ENCODE measurements around the gene PI4K2B. TPM values are rescaled to one million over a fixed set of nuclear protein-coding genes. Genes with fewer than 3 reads are reported as not detected.

The PI4K2B gene
- total RNA-seq, 1 donor from 2014 or later, result 29.4 TPM

GRCh38 chr4:25297528-25298242 lies 63.9 kb downstream of the PI4K2B start:
- H3K36me3 Mint-ChIP-seq (ENCODE audit: low read depth), result no peaks in the 10 kb centered on the region
- intact Hi-C loops (cut with micrococcal nuclease), result no loop called here
- peaks cover 13% of the 10 kb centered on the region for H3K4me1 Mint-ChIP-seq (ENCODE audit: low read depth)
- no peak overlapping the region for H3K4me3 Mint-ChIP-seq
- H3K9me3 Mint-ChIP-seq, result no peaks in the 10 kb centered on the region
- DNase-seq (ENCODE audit: low spot score), result no peak
- no peak overlapping the region for H3K27ac Mint-ChIP-seq
- peaks cover 9% of the 10 kb centered on the region for H3K27me3 Mint-ChIP-seq (ENCODE audit: insufficient read depth)

- peaks cover 5% of the 10 kb centered on the region for H3K27me3 Mint-ChIP-seq (ENCODE audit: insufficient read depth)
- no peaks in the 10 kb centered on the region for H3K36me3 Mint-ChIP-seq (ENCODE audit: low read depth)
- H3K27ac Mint-ChIP-seq, result no peak overlapping the region
- H3K4me3 Mint-ChIP-seq, result no peak overlapping the region
- intact Hi-C loops (cut with micrococcal nuclease), result no loop called here
- H3K4me1 Mint-ChIP-seq (ENCODE audit: low read depth), result peaks cover 13% of the 10 kb centered on the region
- no peak for DNase-seq (ENCODE audit: low spot score)
- no peaks in the 10 kb centered on the region for H3K9me3 Mint-ChIP-seq
These were observed 65.8 kb downstream of the PI4K2B start for GRCh38 chr4:25299476-25300203.

- Mint-ChIP-seq H3K9me3 (no peaks in the 10 kb centered on the region), H3K4me3 (no peak overlapping the region), H3K27ac (no peak overlapping the region), H3K27me3 (ENCODE audit: insufficient read depth) (peaks cover 4% of the 10 kb centered on the region), H3K36me3 (ENCODE audit: low read depth) (no peaks in the 10 kb centered on the region), H3K4me1 (ENCODE audit: low read depth) (peaks cover 13% of the 10 kb centered on the region)
- intact Hi-C loops (cut with micrococcal nuclease), result no loop called here
- no peak for DNase-seq (ENCODE audit: low spot score)
These were observed 67.6 kb downstream of the PI4K2B start for GRCh38 chr4:25301471-25301870.

GRCh38 chr4:25302626-25303025 lies 68.8 kb downstream of the PI4K2B start:
- Mint-ChIP-seq H3K4me1 (ENCODE audit: low read depth) (peaks cover 10% of the 10 kb centered on the region), H3K27me3 (ENCODE audit: insufficient read depth) (peaks cover 7% of the 10 kb centered on the region), H3K4me3 (no peak overlapping the region), H3K36me3 (ENCODE audit: low read depth) (no peaks in the 10 kb centered on the region), H3K27ac (no peak overlapping the region), H3K9me3 (no peaks in the 10 kb centered on the region)
- intact Hi-C loops (cut with micrococcal nuclease), result no loop called here
- DNase-seq (ENCODE audit: low spot score), result no peak

- Mint-ChIP-seq H3K9me3 (no peaks in the 10 kb centered on the region), H3K27ac (no peak overlapping the region), H3K4me3 (no peak overlapping the region), H3K4me1 (ENCODE audit: low read depth) (peaks cover under 1% of the 10 kb centered on the region), H3K36me3 (ENCODE audit: low read depth) (no peaks in the 10 kb centered on the region), H3K27me3 (ENCODE audit: insufficient read depth) (peaks cover 7% of the 10 kb centered on the region)
- DNase-seq (ENCODE audit: low spot score), result no peak
- intact Hi-C loops (cut with micrococcal nuclease), result no loop called here
These were observed 69.7 kb downstream of the PI4K2B start for GRCh38 chr4:25303578-25303977.

GRCh38 chr4:25306518-25307057 lies 72.8 kb downstream of the PI4K2B start:
- Mint-ChIP-seq H3K27me3 (ENCODE audit: insufficient read depth) (peaks cover 5% of the 10 kb centered on the region), H3K4me1 (ENCODE audit: low read depth) (peaks cover 14% of the 10 kb centered on the region), H3K4me3 (no peak overlapping the region), H3K36me3 (ENCODE audit: low read depth) (no peaks in the 10 kb centered on the region), H3K27ac (no peak overlapping the region), H3K9me3 (no peaks in the 10 kb centered on the region)
- intact Hi-C loops (cut with micrococcal nuclease), result no loop called here
- no peak for DNase-seq (ENCODE audit: low spot score)

GRCh38 chr4:25307596-25307995 lies 73.8 kb downstream of the PI4K2B start:
- no peaks in the 10 kb centered on the region for H3K36me3 Mint-ChIP-seq (ENCODE audit: low read depth)
- H3K27me3 Mint-ChIP-seq (ENCODE audit: insufficient read depth), result peaks cover 5% of the 10 kb centered on the region
- H3K27ac Mint-ChIP-seq, result no peak overlapping the region
- peaks cover 18% of the 10 kb centered on the region for H3K4me1 Mint-ChIP-seq (ENCODE audit: low read depth)
- H3K4me3 Mint-ChIP-seq, result no peak overlapping the region
- no peak for DNase-seq (ENCODE audit: low spot score)
- intact Hi-C loops (cut with micrococcal nuclease), result no loop called here
- H3K9me3 Mint-ChIP-seq, result no peaks in the 10 kb centered on the region

GRCh38 chr4:25308306-25308705 lies 74.5 kb downstream of the PI4K2B start:
- peaks cover 20% of the 10 kb centered on the region for H3K4me1 Mint-ChIP-seq (ENCODE audit: low read depth)
- no peak overlapping the region for H3K27ac Mint-ChIP-seq
- H3K4me3 Mint-ChIP-seq, result no peak overlapping the region
- H3K36me3 Mint-ChIP-seq (ENCODE audit: low read depth), result no peaks in the 10 kb centered on the region
- H3K9me3 Mint-ChIP-seq, result no peaks in the 10 kb centered on the region
- no peak for DNase-seq (ENCODE audit: low spot score)
- intact Hi-C loops (cut with micrococcal nuclease), result no loop called here
- peaks cover 5% of the 10 kb centered on the region for H3K27me3 Mint-ChIP-seq (ENCODE audit: insufficient read depth)

- intact Hi-C loops (cut with micrococcal nuclease), result no loop called here
- no peak overlapping the region for H3K27ac Mint-ChIP-seq
- H3K4me1 Mint-ChIP-seq (ENCODE audit: low read depth), result peaks cover 25% of the 10 kb centered on the region
- H3K36me3 Mint-ChIP-seq (ENCODE audit: low read depth), result no peaks in the 10 kb centered on the region
- H3K4me3 Mint-ChIP-seq, result no peak overlapping the region
- no peaks in the 10 kb centered on the region for H3K9me3 Mint-ChIP-seq
- DNase-seq (ENCODE audit: low spot score), result no peak
- H3K27me3 Mint-ChIP-seq (ENCODE audit: insufficient read depth), result peaks cover 5% of the 10 kb centered on the region
These were observed 74.9 kb downstream of the PI4K2B start for GRCh38 chr4:25308761-25309160.

- H3K27me3 Mint-ChIP-seq (ENCODE audit: insufficient read depth), result peaks cover 3% of the 10 kb centered on the region
- no peak overlapping the region for H3K27ac Mint-ChIP-seq
- H3K36me3 Mint-ChIP-seq (ENCODE audit: low read depth), result peaks cover 2% of the 10 kb centered on the region
- no peak for DNase-seq (ENCODE audit: low spot score)
- peaks cover 34% of the 10 kb centered on the region for H3K4me1 Mint-ChIP-seq (ENCODE audit: low read depth)
- no peak overlapping the region for H3K4me3 Mint-ChIP-seq
- intact Hi-C loops (cut with micrococcal nuclease), result loop anchor here (5.0 to 10.0 kb wide), 2 partner anchors 552 to 1565 kb away; partner anchors contain the start of gene SEL1L3
- H3K9me3 Mint-ChIP-seq, result no peaks in the 10 kb centered on the region
These were observed 76.4 kb downstream of the PI4K2B start for GRCh38 chr4:25310066-25310802.

- Mint-ChIP-seq H3K27ac (no peak overlapping the region), H3K4me1 (ENCODE audit: low read depth) (peaks cover 34% of the 10 kb centered on the region), H3K36me3 (ENCODE audit: low read depth) (peaks cover 2% of the 10 kb centered on the region), H3K4me3 (no peak overlapping the region), H3K9me3 (no peaks in the 10 kb centered on the region), H3K27me3 (ENCODE audit: insufficient read depth) (peaks cover 3% of the 10 kb centered on the region)
- DNase-seq (ENCODE audit: low spot score), result no peak
- intact Hi-C loops (cut with micrococcal nuclease), result loop anchor here (5.0 to 10.0 kb wide), 2 partner anchors 552 to 1564 kb away; partner anchors contain the start of gene SEL1L3
These were observed 77.0 kb downstream of the PI4K2B start for GRCh38 chr4:25310803-25311166.

- no peaks in the 10 kb centered on the region for H3K27me3 Mint-ChIP-seq (ENCODE audit: insufficient read depth)
- DNase-seq (ENCODE audit: low spot score), result peak; percentile 87
- H3K27ac Mint-ChIP-seq, result peak within 1 kb of the TSS; percentile 92
- peak within 1 kb of the TSS; percentile 99 for H3K4me3 Mint-ChIP-seq
- H3K4me1 Mint-ChIP-seq (ENCODE audit: low read depth), result peaks cover 34% of the 10 kb centered on the region
- intact Hi-C loops (cut with micrococcal nuclease), result loop anchor here (1.0 to 10.0 kb wide), 12 partner anchors 9 to 1562 kb away; partner anchors contain the start of genes ANAPC4, PI4K2B, SEL1L3 and SEPSECS
- no peaks in the 10 kb centered on the region for H3K9me3 Mint-ChIP-seq
- peaks cover 2% of the 10 kb centered on the region for H3K36me3 Mint-ChIP-seq (ENCODE audit: low read depth)
These were observed 78.8 kb downstream of the PI4K2B start, which contains the start of gene ZCCHC4 for GRCh38 chr4:25312496-25313200. TSS of gene ZCCHC4 (plus strand) at chr4:25312774. CDS start at chr4:25312810, 36 bp downstream.

All from activated T-helper 1 cell treated with anti-CD3 and anti-CD28 coated beads, Interleukin-12 subunit alpha, Interleukin-12 subunit beta, Interleukin-2, Interleukin-4 antibody, amounts not matched to agents 30 ng/mL and 10 ng/mL and 1 ng/mL, durations not matched to agents 14 hours and 24 hours and 36 hours (primary cell).